H1 (cell line): ENCODE measurements around the gene TRIM24. TPM values are rescaled to one million over a fixed set of nuclear protein-coding genes. Genes with fewer than 3 reads are reported as not detected.

Source experiments
- CTCF ChIA-PET: fragments of 300-600 bp; sonication (Branson Sonifier 250); formaldehyde crosslinking; loops from one replicate; lab custom pipeline; 2021; ENCODE audit not compliant: partially characterized antibody; lab: Charles Lee
- POLR2A ChIA-PET: fragments of 300-600 bp; sonication (Branson Sonifier 250); formaldehyde crosslinking; loops from one replicate; lab custom pipeline; 2021; ENCODE audit warnings: inconsistent platforms; ENCODE audit not compliant: partially characterized antibody; lab: Charles Lee
- DNase-seq, 2 experiments: peaks; one replicate each; pipeline versions ENCODE4 v3.0.0 to v3.0.0-alpha.2; 2010 to 2022; ENCODE audit warnings: low spot score in 2 of 2, low read depth in 1 of 2, mixed read lengths in 1 of 2
- FAIRE-seq: peaks from 2 replicates; lab custom pipeline; 2011; peaks lifted over from hg19 to GRCh38; lab: Jason Lieb, UNC
- H2AFZ ChIP-seq: 2 replicates; pipeline ENCODE4 v1.8.1; 2012; ENCODE audit warnings: low read length, inconsistent platforms
- H2AK5ac ChIP-seq: 2 replicates; pipeline ENCODE4 v1.6.1; 2013; ENCODE audit warnings: low read depth, low read length
- H2BK120ac ChIP-seq: replicated peaks from 2 replicates; pipeline ENCODE3; 2013; ENCODE audit warnings: low read depth, low read length, inconsistent platforms
- H2BK12ac ChIP-seq: 2 replicates; pipeline ENCODE4 v1.6.1; 2013; ENCODE audit warnings: low read depth, low read length
- H2BK15ac ChIP-seq: 2 replicates; pipeline ENCODE4 v1.6.1; 2013; ENCODE audit warnings: low read length
- H2BK20ac ChIP-seq: 2 replicates; pipeline ENCODE4 v1.6.1; 2013; ENCODE audit warnings: low read length
- H2BK5ac ChIP-seq: 2 replicates; pipeline ENCODE4 v1.6.1; 2013; ENCODE audit warnings: low read depth, low read length
- H3K14ac ChIP-seq: 2 replicates; pipeline ENCODE4 v1.6.1; 2013; ENCODE audit warnings: inconsistent platforms; ENCODE audit not compliant: insufficient read length
- H3K18ac ChIP-seq: 2 replicates; pipeline ENCODE4 v1.6.1; 2013; ENCODE audit warnings: low read length; ENCODE audit errors: extremely low read depth
- H3K23ac ChIP-seq: 2 replicates; pipeline ENCODE4 v1.6.1; 2013; ENCODE audit warnings: inconsistent platforms; ENCODE audit not compliant: insufficient read length
- H3K23me2 ChIP-seq: 2 replicates; pipeline ENCODE4 v1.6.1; 2013; ENCODE audit warnings: low read depth, low read length
- H3K27ac ChIP-seq: 2 replicates; pipeline ENCODE4 v1.6.1; 2011; ENCODE audit warnings: low read depth, low read length, inconsistent platforms
- H3K27me3 ChIP-seq, 4 experiments: replicated peaks in 1 of 4; 1 replicate in 1 of 4; 2 replicates in 3 of 4; pipeline versions ENCODE4 v1.6.1 to v1.8.1; 2011 to 2013; ENCODE audit warnings: low read length in 3 of 4, mild to moderate bottlenecking in 3 of 4, inconsistent platforms in 2 of 4, mixed read lengths in 2 of 4, moderate library complexity in 1 of 4; ENCODE audit not compliant: control insufficient read depth in 3 of 4, insufficient read depth in 3 of 4; ENCODE audit errors: extremely low read depth in 1 of 4
- H3K36me3 ChIP-seq, 4 experiments: 2 replicates each; pipeline versions ENCODE4 v1.6.1 to v1.8.1; 2011 to 2013; ENCODE audit warnings: mild to moderate bottlenecking in 4 of 4, low read length in 3 of 4, moderate library complexity in 2 of 4, control low read depth in 1 of 4, inconsistent platforms in 1 of 4; ENCODE audit not compliant: insufficient read depth in 4 of 4, control insufficient read depth in 2 of 4
- H3K4ac ChIP-seq: replicated peaks from 2 replicates; pipeline ENCODE3; 2013; ENCODE audit warnings: low read length, low read depth, mixed read lengths, inconsistent platforms; ENCODE audit not compliant: insufficient read length
- H3K4me1 ChIP-seq, 4 experiments: replicated peaks in 1 of 4; 1 replicate in 1 of 4; 2 replicates in 3 of 4; pipeline versions ENCODE4 v1.6.1 to v1.8.1; 2011 to 2013; ENCODE audit warnings: low read length in 3 of 4, inconsistent platforms in 2 of 4, mixed read lengths in 1 of 4; ENCODE audit not compliant: insufficient read depth in 4 of 4, control insufficient read depth in 3 of 4
- H3K4me2 ChIP-seq, 2 experiments: 2 replicates each; pipeline versions ENCODE4 v1.6.1 to v1.8.1; 2011 to 2013; ENCODE audit warnings: low read depth in 2 of 2, low read length in 2 of 2, control low read depth in 1 of 2, inconsistent platforms in 1 of 2, mild to moderate bottlenecking in 1 of 2; ENCODE audit not compliant: insufficient read depth in 1 of 2
- H3K4me3 ChIP-seq, 4 experiments: fragments of 200-600, 300-600 bp in 1 of 4; sonication (generic), shearing (Covaris generic), sonication (Bioruptor Twin) in 1 of 4; 2 replicates each; pipeline versions ENCODE4 v1.5.1 to v1.8.1; 2011 to 2016; ENCODE audit warnings: low read length in 4 of 4, low read depth in 3 of 4, control low read depth in 2 of 4, inconsistent platforms in 2 of 4, mild to moderate bottlenecking in 2 of 4, mixed read lengths in 1 of 4, moderate library complexity in 1 of 4; ENCODE audit not compliant: insufficient read depth in 2 of 4; ENCODE audit errors: extremely low read depth in 1 of 4
- H3K56ac ChIP-seq: replicated peaks from 2 replicates; pipeline ENCODE3; 2013; ENCODE audit warnings: low read depth, mild to moderate bottlenecking, mixed read lengths, low read length, inconsistent platforms; ENCODE audit not compliant: insufficient read length
- H3K79me1 ChIP-seq: 2 replicates; pipeline ENCODE4 v1.6.1; 2013; ENCODE audit warnings: low read depth, low read length, control low read depth
- H3K79me2 ChIP-seq, 2 experiments: 2 replicates each; pipeline versions ENCODE4 v1.6.1 to v1.8.1; 2012 to 2013; ENCODE audit warnings: low read length in 2 of 2, mild to moderate bottlenecking in 2 of 2, inconsistent platforms in 1 of 2; ENCODE audit not compliant: insufficient read depth in 2 of 2, control insufficient read depth in 1 of 2
- H3K9ac ChIP-seq, 4 experiments: replicated peaks in 1 of 4; 1 replicate in 1 of 4; 2 replicates in 3 of 4; pipeline versions ENCODE4 v1.6.1 to v1.8.1; 2011 to 2013; ENCODE audit warnings: low read depth in 3 of 4, low read length in 3 of 4, control low read depth in 2 of 4, mild to moderate bottlenecking in 2 of 4, moderate library complexity in 2 of 4, inconsistent platforms in 1 of 4; ENCODE audit errors: extremely low read depth in 1 of 4
- H3K9me3 ChIP-seq, 2 experiments: 2 replicates each; pipeline versions ENCODE4 v1.6.1 to v1.8.1; 2012 to 2013; ENCODE audit warnings: mild to moderate bottlenecking in 2 of 2, moderate library complexity in 2 of 2, control low read depth in 1 of 2, inconsistent platforms in 1 of 2, low read depth in 1 of 2, low read length in 1 of 2, mixed read lengths in 1 of 2; ENCODE audit not compliant: insufficient read depth in 2 of 2
- H4K20me1 ChIP-seq, 2 experiments: replicated peaks in 1 of 2; 2 replicates each; pipeline versions ENCODE3 to v1.8.1; 2011 to 2013; ENCODE audit warnings: inconsistent platforms in 2 of 2, low read length in 2 of 2, mild to moderate bottlenecking in 1 of 2; ENCODE audit not compliant: insufficient read depth in 2 of 2, control insufficient read depth in 1 of 2
- H4K5ac ChIP-seq: 2 replicates; pipeline ENCODE4 v1.6.1; 2013; ENCODE audit warnings: low read length, low read depth, mixed read lengths, inconsistent platforms; ENCODE audit not compliant: insufficient read length
- H4K8ac ChIP-seq: 2 replicates; pipeline ENCODE4 v1.8.0; 2013; ENCODE audit warnings: mild to moderate bottlenecking, moderate library complexity, low read length, inconsistent platforms; ENCODE audit not compliant: insufficient read depth; ENCODE audit errors: extremely low read depth
- H4K91ac ChIP-seq: replicated peaks from 2 replicates; pipeline ENCODE3; 2013; ENCODE audit warnings: low read length, mixed read lengths, inconsistent platforms; ENCODE audit not compliant: insufficient read length
- ATF3 ChIP-seq: IDR thresholded peaks from 2 replicates; pipeline ENCODE4 v1.6.1; 2011; ENCODE audit warnings: low read depth, mild to moderate bottlenecking, low read length; ENCODE audit not compliant: insufficient read depth
- BACH1 ChIP-seq: IDR thresholded peaks from 2 replicates; pipeline ENCODE4 v1.6.1; 2012; ENCODE audit warnings: low read length, improper control_type of control experiment
- CBX5 ChIP-seq: fragments of 300-800, 300-1000 bp; sonication (generic); IDR thresholded peaks from 2 replicates; pipeline ENCODE4 v1.7.1; 2016; ENCODE audit warnings: antibody characterized with exemption, low read length, low read depth
- CTBP2 ChIP-seq: IDR thresholded peaks from 2 replicates; pipeline ENCODE4 v1.7.0; 2011; ENCODE audit warnings: borderline replicate concordance, mild to moderate bottlenecking, moderate library complexity, mixed read lengths, low read length; ENCODE audit not compliant: insufficient read depth, insufficient read length
- E2F6 ChIP-seq: IDR thresholded peaks from 2 replicates; pipeline ENCODE4 v1.6.1; 2012; ENCODE audit warnings: inconsistent platforms
- EGR1 ChIP-seq: IDR thresholded peaks from 2 replicates; pipeline ENCODE4 v1.6.1; 2011; ENCODE audit warnings: low read depth, low read length, borderline replicate concordance
- JUN ChIP-seq: IDR thresholded peaks from 2 replicates; pipeline ENCODE4 v1.6.1; 2011; ENCODE audit warnings: low read depth, mild to moderate bottlenecking, improper control_type of control experiment, low read length
- NRF1 ChIP-seq: IDR thresholded peaks from 2 replicates; pipeline ENCODE4 v1.6.1; 2011; ENCODE audit warnings: mild to moderate bottlenecking, low read depth, low read length, improper control_type of control experiment
- RAD21 ChIP-seq, 2 experiments: IDR thresholded peaks in 1 of 2; conservative IDR thresholded peaks in 1 of 2; 2 replicates each; pipeline ENCODE4 v1.6.1; 2011; ENCODE audit warnings: low read depth in 2 of 2, low read length in 2 of 2, improper control_type of control experiment in 1 of 2, inconsistent platforms in 1 of 2, mild to moderate bottlenecking in 1 of 2, moderate library complexity in 1 of 2
- SP2 ChIP-seq: IDR thresholded peaks from 2 replicates; pipeline ENCODE4 v1.6.1; 2012; ENCODE audit warnings: mild to moderate bottlenecking, low read length, inconsistent platforms
- SUZ12 ChIP-seq: fragments of 200-600 bp; sonication (generic); IDR thresholded peaks from 2 replicates; pipeline ENCODE4 v1.6.1; 2012; ENCODE audit warnings: mild to moderate bottlenecking, inconsistent platforms, low read length, moderate library complexity, mixed read lengths
- TAF7 ChIP-seq: optimal IDR thresholded peaks from 2 replicates; pipeline ENCODE3; 2011; ENCODE audit warnings: low read depth, mild to moderate bottlenecking, inconsistent platforms, low read length, moderate library complexity, borderline replicate concordance
- TBP ChIP-seq: IDR thresholded peaks from 2 replicates; pipeline ENCODE4 v1.6.1; 2011; ENCODE audit warnings: low read depth, low read length, improper control_type of control experiment
- WGBS, 2 experiments: shearing (Covaris generic) in 1 of 2; methylation state at CpG; one replicate each; pipeline versions ENCODE4 v1.1.6 to v1.1.7; 2013 to 2015; ENCODE audit warnings: low lambda C conversion rate in 2 of 2, mixed read lengths in 2 of 2, inconsistent platforms in 1 of 2, low coverage in 1 of 2, missing lambda C conversion rate in 1 of 2; ENCODE audit not compliant: insufficient replicate concordance in 2 of 2, insufficient coverage in 1 of 2, insufficient read length in 1 of 2; ENCODE audit errors: extremely low coverage in 1 of 2, missing lambda C conversion rate in 1 of 2; 5-methylcytosine and 5-hydroxymethylcytosine counted together
- polyA plus RNA-seq, 7 experiments: library from polyadenylated mRNA; depleted of rRNA in 3 of 7; stranded (reverse) in 5 of 7; unstranded in 2 of 7; fragments of >200 nt in 5 of 7; fragments of 200-250 nt in 2 of 7; gene quantifications; 1 replicate in 5 of 7; 2 replicates in 1 of 7; 4 replicates in 1 of 7; pipeline versions ENCODE4 v1.2.1 to v1.2.3, GENCODE V29; 2011 to 2013; ENCODE audit warnings: missing spikeins in 2 of 7, mixed read lengths in 2 of 7
- total RNA-seq: library from RNA; stranded (reverse); fragmentation: NEBNext Ultra II Directional; extraction: Animal tissue kit (Norgen Biotek cat#: 25700); gene quantifications from 2 replicates; pipeline ENCODE4 v1.2.1, GENCODE V29; 2021

The TRIM24 gene
- total and polyA plus RNA-seq, 2 of the 8 experiments (the other 6 are each of a cell fraction or from before 2014, with no cell fraction given), result 67.6 to 149 TPM

DNA sequence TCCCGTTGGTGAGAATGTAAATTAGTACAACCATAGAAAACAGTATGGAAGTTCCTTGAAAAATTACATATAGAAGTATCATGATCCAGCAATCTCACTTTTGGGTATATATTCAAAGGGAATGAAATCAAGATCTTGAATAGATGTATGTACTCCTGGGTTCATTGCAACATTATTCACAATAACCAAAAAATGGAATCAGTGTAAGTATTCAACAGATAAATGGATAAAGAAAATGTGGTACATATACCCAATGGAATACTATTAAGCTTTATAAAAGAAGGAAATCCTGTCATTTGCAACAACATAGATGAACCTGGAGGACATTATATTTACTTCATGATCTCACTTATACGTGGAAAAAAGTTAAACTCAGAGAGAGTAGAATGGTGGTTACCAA, 86.8 kb downstream of the TRIM24 start:
- Histone ChIP-seq H2BK120ac (no peak overlapping the region), H2AK5ac (no peak overlapping the region), H2AFZ (no peak overlapping the region), H3K14ac (no peak overlapping the region), H3K9ac (no peak overlapping the region), H3K36me3 (peaks cover 8 to 100% (median 65%) of the 10 kb centered on the region in 4 experiments), H3K4me1 (no peaks in the 10 kb centered on the region), H4K8ac (no peak overlapping the region), H2BK5ac (no peak overlapping the region), H4K91ac (no peak overlapping the region), H3K9me3 (no peaks in the 10 kb centered on the region), H3K4ac (no peak overlapping the region), H3K4me2 (no peak overlapping the region), H4K20me1 (no peaks in the 10 kb centered on the region), H3K79me1 (no peaks in the 10 kb centered on the region; the same call in 1 of the 2 replicates), H4K5ac (no peak overlapping the region), H3K27ac (no peak overlapping the region), H2BK15ac (no peak overlapping the region), H2BK12ac (no peak overlapping the region), H3K18ac (no peak overlapping the region), H3K27me3 (no peaks in the 10 kb centered on the region), H3K56ac (no peak overlapping the region), H3K79me2 (peaks cover 0 to 71% of the 10 kb centered on the region in 2 experiments; a peak in 3 of 4 replicates), H3K23ac (no peak overlapping the region), H3K4me3 (no peak overlapping the region), H2BK20ac (no peak overlapping the region), H3K23me2 (peaks cover 3% of the 10 kb centered on the region; the same call in 1 of the 2 replicates)
- 92% methylated on average over 2 of the region's 2 CpGs; no CpG with 5 or more reads in 1 of the 2 experiments for WGBS, 2 experiments
- ChIA-PET POLR2A (interaction anchor here (1.0 kb wide), 1 partner anchor 10 kb away, joined by 4 read pairs; no protein-coding TSS in a partner anchor), CTCF (no interaction called here)
- no peak for DNase-seq
- no peak for FAIRE-seq
- TF ChIP-seq TAF7, result no peak
- no peak for TF ChIP-seq EGR1
- TF ChIP-seq RAD21 (IDR thresholded peaks at IDR 0.05 in 1 of 2, conservative IDR thresholded peaks at IDR 0.05 in 1 of 2; ENCODE audit: low read depth in 2 of 2, low read length in 2 of 2), result no peak
- TF ChIP-seq CBX5, result no peak
- no peak for TF ChIP-seq TBP
- no peak for TF ChIP-seq CTBP2
- no peak for TF ChIP-seq NRF1
- no peak for TF ChIP-seq SUZ12
- no peak for TF ChIP-seq SP2
- no peak for TF ChIP-seq BACH1
- no peak for TF ChIP-seq JUN
- no peak for TF ChIP-seq ATF3
- TF ChIP-seq E2F6, result no peak
